Large intestine (tissue), 3 donors: Measurements from ENCODE around the gene TAP1. TPM values are rescaled to one million over a fixed set of nuclear protein-coding genes. Genes with fewer than 3 reads are reported as not detected.

Experiments used
- DNase-seq, 2 donors: peaks; one replicate each; pipeline versions ENCODE4 v3.0.0 to v3.0.0-alpha.2; 2013
- H3K27ac ChIP-seq: one replicate; pipeline ENCODE4 v1.5.1; 2013; ENCODE audit warnings: low read length
- H3K27me3 ChIP-seq: 2 replicates; pipeline ENCODE4 v1.6.1; 2013; ENCODE audit warnings: low read length; ENCODE audit not compliant: control insufficient read depth, insufficient read depth
- H3K36me3 ChIP-seq: 2 replicates; pipeline ENCODE4 v1.6.1; 2013; ENCODE audit warnings: low read length; ENCODE audit not compliant: control insufficient read depth, insufficient read depth
- H3K4me1 ChIP-seq: one replicate; pipeline ENCODE4 v1.6.1; 2013; ENCODE audit warnings: low read length; ENCODE audit not compliant: control insufficient read depth, insufficient read depth
- H3K4me3 ChIP-seq: one replicate; pipeline ENCODE4 v1.5.1; 2013; ENCODE audit warnings: low read length
- H3K9me3 ChIP-seq: one replicate; pipeline ENCODE4 v1.6.1; 2013; ENCODE audit warnings: mild to moderate bottlenecking, low read depth, low read length, moderate library complexity; ENCODE audit not compliant: control insufficient read depth
- WGBS: methylation state at CpG from one replicate; pipeline ENCODE4 v1.1.5; 2013; ENCODE audit warnings: low lambda C conversion rate; ENCODE audit not compliant: insufficient coverage; 5-methylcytosine and 5-hydroxymethylcytosine counted together
- polyA plus RNA-seq: library from polyadenylated mRNA; unstranded; fragments of 120-200 nt; gene quantifications from one replicate; pipeline ENCODE4 v1.2.1, GENCODE V29; 2013

TAP1 gene
- polyA plus RNA-seq, 1 donor = 18.7 TPM

GRCh38 chr6:32852018-32852843 is 1.3 kb downstream of the TAP1 start:
- Histone ChIP-seq H3K9me3 (no peaks in the 10 kb centered on the region), H3K36me3 (peaks cover 30% of the 10 kb centered on the region), H3K4me1 (peaks cover 13% of the 10 kb centered on the region), H3K4me3 (peak overlapping the region; percentile 95), H3K27me3 (peaks cover 11% of the 10 kb centered on the region), H3K27ac (peak overlapping the region; percentile 99)
- WGBS = 100% methylated on average over 1 of the region's 23 CpGs
- no peak for DNase-seq

- peaks cover 13% of the 10 kb centered on the region for H3K4me1 ChIP-seq
- no peak overlapping the region for H3K27ac ChIP-seq
- H3K36me3 ChIP-seq = peaks cover 40% of the 10 kb centered on the region
- no CpG with 5 or more reads among the region's 4 CpGs for WGBS
- no peak for DNase-seq
- H3K4me3 ChIP-seq = no peak overlapping the region
- no peaks in the 10 kb centered on the region for H3K9me3 ChIP-seq
- H3K27me3 ChIP-seq = peaks cover 6% of the 10 kb centered on the region
Observed at GRCh38 chr6:32851025-32851424, 2.5 kb downstream of the TAP1 start.

- H3K4me1 ChIP-seq = peaks cover 9% of the 10 kb centered on the region
- no peak overlapping the region for H3K4me3 ChIP-seq
- no peak for DNase-seq
- peaks cover 45% of the 10 kb centered on the region for H3K36me3 ChIP-seq
- WGBS = 50% methylated on average over 1 of the region's 6 CpGs
- H3K9me3 ChIP-seq = no peaks in the 10 kb centered on the region
- peaks cover 4% of the 10 kb centered on the region for H3K27me3 ChIP-seq
- H3K27ac ChIP-seq = no peak overlapping the region
Observed at GRCh38 chr6:32849126-32849525, 4.4 kb downstream of the TAP1 start.

- H3K4me1 ChIP-seq = peaks cover 15% of the 10 kb centered on the region
- peaks cover 4% of the 10 kb centered on the region for H3K27me3 ChIP-seq
- no peak for DNase-seq
- H3K9me3 ChIP-seq = no peaks in the 10 kb centered on the region
- no CpG with 5 or more reads among the region's 8 CpGs for WGBS
- no peak overlapping the region for H3K27ac ChIP-seq
- no peak overlapping the region for H3K4me3 ChIP-seq
- peaks cover 45% of the 10 kb centered on the region for H3K36me3 ChIP-seq
Observed at GRCh38 chr6:32847795-32848194, 5.7 kb downstream of the TAP1 start.

GRCh38 chr6:32847004-32847403 is 6.5 kb downstream of the TAP1 start:
- Histone ChIP-seq H3K4me1 (peaks cover 9% of the 10 kb centered on the region), H3K9me3 (no peaks in the 10 kb centered on the region), H3K27me3 (peaks cover 4% of the 10 kb centered on the region), H3K36me3 (peaks cover 47% of the 10 kb centered on the region), H3K4me3 (no peak overlapping the region), H3K27ac (no peak overlapping the region)
- WGBS = no CpG with 5 or more reads among the region's 10 CpGs
- no peak for DNase-seq

- H3K4me3 ChIP-seq = peak overlapping the region; percentile 58
- no CpG with 5 or more reads among the region's 10 CpGs for WGBS
- H3K27ac ChIP-seq = no peak overlapping the region
- peaks cover 50% of the 10 kb centered on the region for H3K36me3 ChIP-seq
- no peak for DNase-seq
- H3K27me3 ChIP-seq = peaks cover 2% of the 10 kb centered on the region
- no peaks in the 10 kb centered on the region for H3K9me3 ChIP-seq
- H3K4me1 ChIP-seq = peaks cover 9% of the 10 kb centered on the region
Observed at GRCh38 chr6:32845384-32845884, 8.1 kb downstream of the TAP1 start.

- no peaks in the 10 kb centered on the region for H3K9me3 ChIP-seq
- peak overlapping the region; percentile 58 for H3K4me3 ChIP-seq
- H3K36me3 ChIP-seq = peaks cover 44% of the 10 kb centered on the region
- 100% methylated on average over 1 of the region's 19 CpGs for WGBS
- H3K27me3 ChIP-seq = no peaks in the 10 kb centered on the region
- peaks cover 9% of the 10 kb centered on the region for H3K4me1 ChIP-seq
- peak overlapping the region; percentile 72 for H3K27ac ChIP-seq
- no peak for DNase-seq
Observed at GRCh38 chr6:32844839-32845383, 8.6 kb downstream of the TAP1 start.

GRCh38 chr6:32843979-32844838 is 9.3 kb downstream of the TAP1 start, which contains the start of gene PSMB8:
PSMB8 (minus strand) TSS chr6:32844047; CDS start chr6:32843996, 51 bp downstream.
- Histone ChIP-seq H3K27ac (peak within 1 kb of the TSS; percentile 72), H3K4me1 (peaks cover 9% of the 10 kb centered on the region), H3K9me3 (no peaks in the 10 kb centered on the region), H3K36me3 (peaks cover 42% of the 10 kb centered on the region), H3K27me3 (no peaks in the 10 kb centered on the region), H3K4me3 (peak within 1 kb of the TSS; percentile 58)
- DNase-seq = peak; percentile 94 to 97
- 10% methylated on average over 2 of the region's 40 CpGs for WGBS

GRCh38 chr6:32843331-32843978 is 10.0 kb downstream of the TAP1 start:
- Histone ChIP-seq H3K36me3 (peaks cover 36% of the 10 kb centered on the region), H3K27me3 (no peaks in the 10 kb centered on the region), H3K27ac (peak overlapping the region; percentile 72), H3K4me1 (peaks cover 9% of the 10 kb centered on the region), H3K4me3 (peak overlapping the region; percentile 58), H3K9me3 (no peaks in the 10 kb centered on the region)
- no peak for DNase-seq
- WGBS = no CpG with 5 or more reads among the region's 28 CpGs
